Measurements from ENCODE around the gene PRR14L. TPM values are rescaled to one million over a fixed set of nuclear protein-coding genes. Genes with fewer than 3 reads are reported as not detected.
"Not testable (repeated sequence)": the region's sequence is repeated elsewhere in the genome, so short reads cannot be mapped to it uniquely, and the experiment has no call there.

Gene PRR14L
- total RNA-seq, result 10 to 100 TPM; 68.5 to 69.6 TPM
- long read RNA-seq, partial matches to known transcripts, result 3 of 24 reads
- long read RNA-seq, other reads (novel, unspliced or antisense), result 17 of 24 reads

- peak; percentile 75 for ATAC-seq
- intact Hi-C loops (cut with DNase I, micrococcal nuclease), result no loop called here
- peak; percentile 98 to 99 for DNase-seq
Measured at GRCh38 chr22:31749636-31750364, at the start of gene PRR14L. TSS of gene PRR14L (minus strand) at chr22:31750132. CDS start at chr22:31738860, 11,272 bp downstream.

DNA sequence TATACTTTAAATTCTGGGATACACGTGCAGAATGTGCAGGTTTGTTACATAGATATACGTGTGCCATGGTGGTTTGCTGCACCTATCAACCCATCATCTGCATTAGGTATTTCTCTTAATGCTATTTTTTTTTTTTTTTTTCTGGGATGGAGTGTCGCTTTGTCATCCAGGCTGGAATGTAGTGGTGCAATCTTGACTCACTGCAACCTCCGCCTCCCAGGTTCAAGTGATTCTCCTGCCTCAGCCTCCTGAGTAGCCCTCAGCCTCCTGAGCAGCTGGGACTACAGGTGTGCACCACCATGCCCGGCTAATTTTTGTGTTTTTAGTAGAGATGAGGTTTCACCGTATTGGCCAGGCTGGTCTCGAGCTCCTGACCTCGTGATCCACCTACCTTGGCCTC, 49.4 kb upstream of the PRR14L start:
- ATAC-seq; intact Hi-C loops (cut with DNase I, micrococcal nuclease); DNase-seq: not testable (repeated sequence)

DNA sequence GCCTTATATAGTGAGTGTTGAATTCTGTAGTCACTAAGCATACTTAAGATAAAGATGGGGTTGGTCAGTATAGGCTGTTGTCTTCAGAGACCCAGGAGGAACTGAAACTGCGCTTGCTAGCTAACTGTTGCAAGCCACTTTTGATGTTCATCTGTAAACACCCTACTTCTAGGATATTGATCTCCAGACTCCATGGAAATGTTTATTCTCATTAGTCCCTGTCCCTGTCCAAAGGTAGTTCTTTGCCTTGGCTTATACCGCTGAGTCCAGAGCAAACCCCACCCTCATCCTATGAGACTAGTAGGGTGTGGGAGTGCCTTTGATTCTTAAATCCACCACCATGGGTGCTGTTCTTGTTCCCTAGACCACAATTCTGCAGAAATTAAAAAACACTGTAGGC, 40.3 kb upstream of the PRR14L start:
- no peak for ATAC-seq

GRCh38 chr22:31789803-31790202, 39.9 kb upstream of the PRR14L start:
- intact Hi-C loops (cut with DNase I, micrococcal nuclease), result no loop called here
- ATAC-seq, result no peak
- DNase-seq, result no peak

More for the DNA sequence above, 40.3 kb upstream of the PRR14L start:
- intact Hi-C loops (cut with DNase I, micrococcal nuclease), result no loop called here
- DNase-seq, result no peak

GRCh38 chr22:31776231-31776630, 26.3 kb upstream of the PRR14L start:
- intact Hi-C loops (cut with DNase I, micrococcal nuclease), result no loop called here
- no peak for ATAC-seq
- DNase-seq, result no peak

DNA sequence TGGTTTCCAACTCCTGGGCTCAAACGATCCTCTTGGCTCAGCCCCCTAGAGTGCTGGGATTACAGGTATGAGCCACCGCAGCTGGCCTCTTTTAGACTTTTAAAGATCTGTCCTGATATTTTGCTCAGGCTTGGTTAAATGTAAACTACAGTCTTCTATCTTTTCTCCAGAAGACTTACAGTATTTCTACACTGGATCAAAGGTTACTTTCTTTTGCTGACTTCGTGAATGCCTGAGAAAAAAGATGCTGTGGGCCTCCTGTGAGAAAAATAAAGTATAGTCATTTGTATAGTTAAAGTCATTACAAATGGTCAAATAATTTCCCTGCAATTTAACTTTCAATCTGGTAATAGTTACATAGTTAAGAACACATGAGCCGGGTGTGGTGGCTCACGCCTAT, 23.5 kb upstream of the PRR14L start:
- DNase-seq, result no peak
- intact Hi-C loops (cut with DNase I, micrococcal nuclease), result no loop called here
- no peak for ATAC-seq

DNA sequence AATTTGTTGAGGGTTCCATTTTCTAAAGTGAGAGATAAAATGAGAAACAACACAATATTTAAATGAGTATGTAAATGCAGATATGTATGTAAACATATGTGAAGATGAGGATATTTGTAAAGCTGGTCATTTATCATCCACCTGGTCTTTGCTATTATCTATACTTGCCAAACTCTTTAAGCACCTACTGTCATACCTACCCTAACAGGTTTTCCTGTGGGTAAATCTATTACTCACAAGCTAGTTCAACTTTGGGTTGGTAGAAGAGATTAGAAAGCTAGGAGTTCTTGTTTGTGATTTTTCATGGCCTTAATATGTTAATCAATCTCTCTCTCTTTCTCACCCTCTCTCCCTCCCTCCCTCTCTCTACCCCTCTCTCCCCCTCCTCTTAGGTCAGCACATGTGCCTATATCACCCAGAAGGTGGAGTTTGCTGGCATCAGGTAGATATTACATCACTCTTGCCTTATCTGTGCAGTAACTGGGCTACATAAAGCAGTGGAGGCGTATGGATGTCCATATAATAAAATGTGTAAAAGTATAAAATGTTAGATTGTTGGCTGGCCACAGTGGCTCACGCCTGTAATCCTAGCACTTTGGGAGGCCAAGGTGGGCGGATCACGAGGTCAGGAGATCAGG, 18.6 kb upstream of the PRR14L start:
- no peak for ATAC-seq
- intact Hi-C loops (cut with DNase I, micrococcal nuclease), result no loop called here

GRCh38 chr22:31764785-31765184, 14.9 kb upstream of the PRR14L start:
- DNase-seq (no peak), ATAC-seq (no peak)
- intact Hi-C loops (cut with DNase I, micrococcal nuclease), result no loop called here

More for the DNA sequence above, 18.6 kb upstream of the PRR14L start:
- DNase-seq, result no peak

DNA sequence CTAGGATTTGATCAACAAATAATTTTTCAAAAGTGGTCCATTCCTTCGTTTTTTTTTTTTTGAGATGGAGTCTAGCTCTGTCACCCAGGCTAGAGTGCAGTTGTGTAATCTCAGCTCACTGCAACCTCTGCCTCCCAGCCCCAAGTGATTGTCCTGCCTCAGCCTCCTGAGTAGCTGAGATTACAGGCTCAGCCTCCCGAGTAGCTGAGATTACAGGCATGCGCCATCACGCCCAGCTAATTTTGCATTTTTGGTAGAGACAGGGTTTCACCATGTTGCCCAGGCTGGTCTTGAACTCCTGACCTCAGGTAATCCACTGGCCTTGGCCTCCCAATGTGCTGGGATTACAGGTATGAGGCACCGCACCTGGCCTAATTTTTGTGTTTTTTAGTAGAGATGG, 8.9 kb upstream of the PRR14L start:
- intact Hi-C loops (cut with DNase I, micrococcal nuclease); ATAC-seq; DNase-seq: not testable (repeated sequence)

- ATAC-seq, result no peak
- intact Hi-C loops (cut with DNase I, micrococcal nuclease), result no loop called here
- no peak for DNase-seq
Measured at GRCh38 chr22:31757265-31757664, 7.3 kb upstream of the PRR14L start.

DNA sequence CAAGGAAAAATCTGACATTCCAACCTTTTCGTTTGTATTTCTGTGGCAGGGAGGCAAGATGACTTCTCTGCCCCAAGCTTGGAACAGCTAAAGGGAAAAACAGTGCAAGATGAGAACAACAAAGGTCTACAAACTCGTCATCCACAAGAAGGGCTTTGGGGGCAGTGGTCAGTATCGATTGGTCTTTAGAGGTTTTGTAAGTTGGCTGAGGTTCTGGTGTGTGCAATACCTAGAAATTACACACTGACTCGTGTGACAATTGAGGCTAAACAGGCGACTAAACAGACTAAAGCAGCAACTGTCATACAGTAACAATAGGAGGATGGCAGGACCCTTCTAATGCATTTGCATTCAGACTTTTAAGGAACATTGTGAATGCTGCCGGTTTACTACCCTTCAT, 4.9 kb upstream of the PRR14L start:
- intact Hi-C loops (cut with DNase I, micrococcal nuclease), result no loop called here
- no peak for ATAC-seq
- DNase-seq, result no peak

- intact Hi-C loops (cut with DNase I, micrococcal nuclease), result no loop called here
- peak; percentile 96 to 98 for DNase-seq
- peak; percentile 84 for ATAC-seq
Measured at GRCh38 chr22:31753634-31754501, 3.9 kb upstream of the PRR14L start, which contains the start of gene DEPDC5. TSS of gene DEPDC5 (plus strand) at chr22:31754019. CDS start at chr22:31754922, 903 bp downstream.

- ATAC-seq (no peak), DNase-seq (peak; percentile 42 to 54)
- intact Hi-C loops (cut with DNase I, micrococcal nuclease), result no loop called here
Measured at GRCh38 chr22:31753005-31753633, 3.2 kb upstream of the PRR14L start.

DNA sequence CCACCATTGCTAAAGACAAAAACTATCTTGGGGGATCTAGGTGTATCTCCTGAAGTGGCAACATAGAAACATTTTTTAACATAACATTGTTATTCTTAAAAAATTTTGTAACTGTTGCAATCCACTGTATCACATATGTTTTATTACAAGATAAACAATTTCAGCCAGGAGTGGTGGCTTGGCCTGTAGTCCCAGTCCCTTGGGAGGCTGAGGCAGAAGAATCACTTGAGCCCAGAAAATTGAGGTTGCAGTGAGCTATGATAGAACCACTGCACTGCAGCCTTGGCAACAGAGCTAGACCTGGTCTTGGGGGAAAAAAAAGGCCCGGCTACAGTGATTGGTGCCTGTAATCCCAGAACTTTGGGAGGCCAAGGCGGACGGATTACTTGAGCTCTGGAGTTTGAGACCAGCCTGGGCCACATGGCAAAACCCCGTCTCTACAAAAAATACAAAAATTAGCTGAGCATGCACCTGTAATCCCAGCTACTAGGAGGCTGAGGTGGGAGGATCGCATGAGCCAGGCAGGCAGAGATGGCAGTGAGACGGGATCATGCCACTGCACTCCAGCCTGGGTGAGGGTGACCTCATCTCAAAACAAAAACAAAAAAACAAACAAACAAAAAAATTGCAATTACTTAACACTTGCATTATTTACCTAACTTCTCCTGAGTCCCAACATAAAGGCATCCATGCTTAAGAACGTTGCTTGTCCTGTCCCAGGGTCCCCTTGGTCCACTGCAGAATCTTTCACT, 2.3 kb upstream of the PRR14L start:
- ATAC-seq, result no peak
- intact Hi-C loops (cut with DNase I, micrococcal nuclease), result no loop called here
- no peak for DNase-seq

DNA sequence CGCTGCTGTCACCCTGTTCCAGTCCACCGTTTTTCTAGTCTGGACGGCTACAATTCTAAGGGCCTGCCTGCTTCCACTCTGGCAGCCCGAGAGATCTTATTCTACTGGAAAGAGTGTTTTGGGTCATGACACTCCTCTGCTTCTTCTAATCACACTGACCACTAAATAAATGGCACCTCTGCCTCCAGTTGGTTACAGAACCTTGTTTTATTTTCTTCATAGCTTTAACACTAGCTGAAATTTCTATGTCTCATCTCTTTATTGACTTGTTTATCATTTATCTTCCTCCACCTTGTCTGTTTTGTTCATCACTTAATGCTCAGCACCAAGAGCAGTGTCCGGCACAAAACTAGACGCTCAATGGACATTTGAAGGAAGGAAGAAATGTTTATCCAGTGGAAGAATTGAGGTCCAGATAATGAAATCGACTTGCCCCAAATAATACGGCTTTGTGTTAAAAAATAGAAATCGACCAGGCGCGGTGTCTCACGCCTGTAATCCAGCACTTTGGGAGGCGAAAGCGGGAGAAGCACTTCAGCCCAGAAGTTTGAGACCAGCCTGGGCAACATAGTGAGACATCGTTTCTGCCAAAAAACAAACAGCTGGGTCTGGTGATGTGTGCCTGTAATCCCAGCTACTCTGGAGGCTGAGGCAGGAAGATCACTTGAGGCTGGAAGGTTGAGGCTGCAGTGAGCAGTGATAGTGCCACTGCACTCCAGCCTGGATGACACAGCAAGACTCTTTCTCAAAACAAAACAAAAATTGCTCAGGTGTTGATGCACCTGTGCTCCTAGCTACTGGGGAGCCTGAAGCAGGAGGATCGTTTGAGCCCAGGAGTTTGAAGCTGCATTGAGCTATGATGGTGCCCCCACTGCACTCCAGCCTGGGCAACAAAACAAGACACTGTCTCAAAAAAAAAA, 693 bp upstream of the PRR14L start:
- DNase-seq, result no peak
- intact Hi-C loops (cut with DNase I, micrococcal nuclease), result no loop called here
- ATAC-seq, result no peak

DNA sequence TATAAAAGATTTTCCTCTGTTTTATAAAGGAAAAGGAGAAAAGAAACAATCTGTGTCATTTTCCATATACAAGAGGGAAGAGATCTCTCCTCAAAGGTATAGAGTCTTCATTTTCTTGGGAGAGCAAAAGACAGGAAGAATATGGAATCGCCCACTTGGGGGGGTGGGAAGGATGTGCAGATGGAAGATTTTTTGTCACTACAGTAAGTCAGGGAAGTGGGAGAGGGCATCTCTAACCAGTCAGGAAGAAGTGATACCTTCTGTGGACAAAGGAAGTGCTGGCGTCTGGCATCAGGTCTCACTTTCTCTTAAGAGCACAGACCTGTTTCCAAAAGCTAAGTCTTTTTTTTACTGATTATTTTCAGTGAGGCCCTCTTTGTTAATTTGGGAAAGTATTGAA, 1.4 kb downstream of the PRR14L start:
- ATAC-seq (no peak), DNase-seq (no peak)
- intact Hi-C loops (cut with DNase I, micrococcal nuclease), result no loop called here

DNA sequence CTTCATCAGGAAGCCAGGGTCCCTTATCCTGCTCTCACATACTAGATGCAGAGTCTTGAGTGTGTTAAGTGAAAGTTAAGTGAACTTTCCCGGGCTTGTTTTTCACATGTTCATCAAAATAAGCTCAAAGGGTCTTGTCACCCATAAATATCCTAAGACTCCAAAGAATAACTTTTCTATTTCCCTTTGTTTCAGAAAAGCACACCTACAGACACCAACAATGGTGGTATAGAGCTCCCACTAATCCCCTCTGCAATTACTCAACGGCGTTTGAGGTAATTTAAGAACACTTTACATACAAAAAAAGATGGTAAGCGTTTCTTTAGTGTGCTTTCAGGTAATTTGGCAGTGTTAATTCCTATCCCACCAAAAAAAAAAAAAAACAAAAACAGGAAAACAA, 2.5 kb downstream of the PRR14L start:
- DNase-seq (no peak), ATAC-seq (no peak)
- intact Hi-C loops (cut with DNase I, micrococcal nuclease), result no loop called here
